Lung (tissue), 12 donors: ENCODE measurements around the gene STK40. TPM values are rescaled to one million over a fixed set of nuclear protein-coding genes. Genes with fewer than 3 reads are reported as not detected.

Experiments
- ATAC-seq: fragments of 200-7000 bp; cut with Tn5 transposase; one replicate; pipeline ENCODE4 v1.9.1; 2020; ENCODE audit warnings: moderate number of reproducible peaks; ENCODE audit not compliant: insufficient read depth, low FRiP score
- DNase-seq, 3 donors: peaks; one replicate each; pipeline ENCODE4 v3.0.0-alpha.2; 2013 to 2017
- H3K27ac ChIP-seq, 2 donors: one replicate each; pipeline ENCODE4 v1.5.1; 2013; ENCODE audit warnings: mild to moderate bottlenecking in 2 of 2, moderate library complexity in 2 of 2, control low read depth in 1 of 2, inconsistent platforms in 1 of 2, low read depth in 1 of 2, low read length in 1 of 2
- H3K27me3 ChIP-seq, 3 donors: one replicate each; pipeline ENCODE4 v1.5.1; 2013; ENCODE audit warnings: low read length in 2 of 3; ENCODE audit not compliant: control insufficient read depth in 3 of 3, insufficient read depth in 3 of 3
- H3K36me3 ChIP-seq, 4 donors: one replicate each; pipeline ENCODE4 v1.5.1; 2013; ENCODE audit warnings: low read length in 4 of 4, mild to moderate bottlenecking in 1 of 4, moderate library complexity in 1 of 4; ENCODE audit not compliant: control insufficient read depth in 4 of 4, insufficient read depth in 4 of 4
- H3K4me1 ChIP-seq, 5 donors: one replicate each; pipeline ENCODE4 v1.5.1; 2013; ENCODE audit warnings: low read length in 5 of 5, mild to moderate bottlenecking in 2 of 5, moderate library complexity in 1 of 5; ENCODE audit not compliant: control insufficient read depth in 5 of 5, insufficient read depth in 5 of 5
- H3K4me3 ChIP-seq: one replicate; pipeline ENCODE4 v1.5.1; 2013; ENCODE audit warnings: mild to moderate bottlenecking, control low read depth, moderate library complexity
- H3K9ac ChIP-seq, 2 donors: one replicate each; pipeline ENCODE4 v1.5.1; 2013; ENCODE audit warnings: low read length in 2 of 2, control low read depth in 1 of 2; ENCODE audit not compliant: insufficient read depth in 1 of 2
- H3K9me3 ChIP-seq, 4 donors: one replicate each; pipeline ENCODE4 v1.5.1; 2013; ENCODE audit warnings: low read length in 3 of 4, mild to moderate bottlenecking in 1 of 4, moderate library complexity in 1 of 4; ENCODE audit not compliant: control insufficient read depth in 4 of 4, insufficient read depth in 3 of 4
- WGBS, 2 donors: extraction: QIAGEN DNeasy Blood & Tissue Kit; methylation state at CpG; one replicate each; pipeline ENCODE4 v1.1.7; 2013; 5-methylcytosine and 5-hydroxymethylcytosine counted together
- polyA plus RNA-seq, 2 donors: library from polyadenylated mRNA; stranded (reverse); fragments of 200-250 nt; gene quantifications; one replicate each; pipeline ENCODE4 v1.2.1, GENCODE V29; 2013
- total RNA-seq, 2 donors: library from RNA; depleted of rRNA in 1 of 2; stranded (reverse); fragments of >200 nt in 1 of 2; gene quantifications; one replicate each; pipeline ENCODE4 v1.2.1, GENCODE V29; 2014 to 2021
- TF ChIP-seq, protein P1 (sequence below): IDR thresholded peaks from 2 replicates; pipeline ENCODE4 v1.5.1; 2012; ENCODE audit warnings: mild to moderate bottlenecking; ENCODE audit errors: control extremely low read depth, extremely low read depth
- donor health status: control.
- donor health status: control.
- donor health status: Bipolar disorder and iron deficiency.
- donor health status: healthy.
- donor health status: DM: yes; HTN: yes; CAD: no.

STK40 gene
- total and polyA plus RNA-seq, 4 donors = 25.4 to 82.9 (median 48.7) TPM

GRCh38 chr1:36303650-36304360, 81.9 kb downstream of the STK40 start:
- Histone ChIP-seq H3K4me1 (peaks cover 0 to 15% (median 3%) of the 10 kb centered on the region in 5 donors), H3K9me3 (no peaks in the 10 kb centered on the region), H3K4me3 (no peak overlapping the region), H3K27ac (no peak overlapping the region), H3K27me3 (no peaks in the 10 kb centered on the region), H3K9ac (no peak overlapping the region), H3K36me3 (peaks cover 28 to 36% (median 31%) of the 10 kb centered on the region in 4 donors)
- TF ChIP-seq, protein P1, sequence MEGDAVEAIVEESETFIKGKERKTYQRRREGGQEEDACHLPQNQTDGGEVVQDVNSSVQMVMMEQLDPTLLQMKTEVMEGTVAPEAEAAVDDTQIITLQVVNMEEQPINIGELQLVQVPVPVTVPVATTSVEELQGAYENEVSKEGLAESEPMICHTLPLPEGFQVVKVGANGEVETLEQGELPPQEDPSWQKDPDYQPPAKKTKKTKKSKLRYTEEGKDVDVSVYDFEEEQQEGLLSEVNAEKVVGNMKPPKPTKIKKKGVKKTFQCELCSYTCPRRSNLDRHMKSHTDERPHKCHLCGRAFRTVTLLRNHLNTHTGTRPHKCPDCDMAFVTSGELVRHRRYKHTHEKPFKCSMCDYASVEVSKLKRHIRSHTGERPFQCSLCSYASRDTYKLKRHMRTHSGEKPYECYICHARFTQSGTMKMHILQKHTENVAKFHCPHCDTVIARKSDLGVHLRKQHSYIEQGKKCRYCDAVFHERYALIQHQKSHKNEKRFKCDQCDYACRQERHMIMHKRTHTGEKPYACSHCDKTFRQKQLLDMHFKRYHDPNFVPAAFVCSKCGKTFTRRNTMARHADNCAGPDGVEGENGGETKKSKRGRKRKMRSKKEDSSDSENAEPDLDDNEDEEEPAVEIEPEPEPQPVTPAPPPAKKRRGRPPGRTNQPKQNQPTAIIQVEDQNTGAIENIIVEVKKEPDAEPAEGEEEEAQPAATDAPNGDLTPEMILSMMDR = no peak
- WGBS, 2 donors = 93% methylated on average over 23 of the region's 23 CpGs
- DNase-seq (no peak), ATAC-seq (no peak)

- Histone ChIP-seq H3K27me3 (no peaks in the 10 kb centered on the region), H3K9me3 (no peaks in the 10 kb centered on the region), H3K36me3 (peaks cover 32 to 36% (median 35%) of the 10 kb centered on the region in 4 donors), H3K9ac (no peak overlapping the region), H3K4me1 (peaks cover 0 to 15% (median 3%) of the 10 kb centered on the region in 5 donors), H3K4me3 (no peak overlapping the region), H3K27ac (no peak overlapping the region)
- no peak for DNase-seq
- 83 to 91% methylated on average over 5 of the region's 5 CpGs for WGBS, 2 donors
- TF ChIP-seq, protein P1 = no peak
- ATAC-seq = no peak
Measured at GRCh38 chr1:36303244-36303643, 82.5 kb downstream of the STK40 start.

- H3K36me3 ChIP-seq = peaks cover 41 to 48% (median 42%) of the 10 kb centered on the region in 4 donors
- peaks cover 0 to 6% (median 3%) of the 10 kb centered on the region in 5 donors for H3K4me1 ChIP-seq
- H3K9me3 ChIP-seq = no peaks in the 10 kb centered on the region
- WGBS, 2 donors = 84 to 90% methylated on average over 1 of the region's 1 CpG
- no peaks in the 10 kb centered on the region for H3K27me3 ChIP-seq
- no peak overlapping the region for H3K9ac ChIP-seq
- ATAC-seq = no peak
- TF ChIP-seq, protein P1 = no peak
- H3K27ac ChIP-seq = peak overlapping the region in 1 of 2 donors; percentile 39
- no peak for DNase-seq
- H3K4me3 ChIP-seq = no peak overlapping the region
Measured at GRCh38 chr1:36301220-36301619, 84.5 kb downstream of the STK40 start.
